HCEC 1CT (cell line): Measurements from ENCODE around the gene P2RX7.
"Not testable (repeated sequence)": the region's sequence is repeated elsewhere in the genome, so short reads cannot be mapped to it uniquely, and the experiment has no call there.

ENCODE experiments used
- DNase-seq: peaks from one replicate; pipeline ENCODE4 v3.0.0-alpha.2; 2017

P2RX7 gene

DNA sequence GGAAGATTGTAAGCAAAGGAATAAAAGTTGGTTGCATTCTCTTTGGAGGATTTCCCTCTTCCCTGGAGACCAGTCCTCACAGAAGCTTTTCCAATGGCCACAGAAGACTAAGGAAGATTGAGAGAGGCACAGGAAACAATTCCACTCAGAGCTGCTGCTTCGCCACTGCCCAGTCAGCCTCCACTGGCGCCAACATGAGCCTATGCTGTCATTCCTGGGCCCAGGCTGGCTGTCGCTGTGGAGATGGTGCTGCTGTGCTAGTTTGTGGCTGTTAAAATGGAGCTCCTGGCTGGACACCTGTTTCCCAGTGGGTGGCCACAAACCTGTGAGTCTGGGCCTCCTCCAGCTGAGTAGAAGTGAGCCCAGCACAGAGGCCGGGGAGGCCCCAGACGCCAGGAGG lies 6.6 kb downstream of the P2RX7 start:
- no peak for DNase-seq

- no peak for DNase-seq
These were observed 9.7 kb downstream of the P2RX7 start for GRCh38 chr12:121142171-121142950.

DNA sequence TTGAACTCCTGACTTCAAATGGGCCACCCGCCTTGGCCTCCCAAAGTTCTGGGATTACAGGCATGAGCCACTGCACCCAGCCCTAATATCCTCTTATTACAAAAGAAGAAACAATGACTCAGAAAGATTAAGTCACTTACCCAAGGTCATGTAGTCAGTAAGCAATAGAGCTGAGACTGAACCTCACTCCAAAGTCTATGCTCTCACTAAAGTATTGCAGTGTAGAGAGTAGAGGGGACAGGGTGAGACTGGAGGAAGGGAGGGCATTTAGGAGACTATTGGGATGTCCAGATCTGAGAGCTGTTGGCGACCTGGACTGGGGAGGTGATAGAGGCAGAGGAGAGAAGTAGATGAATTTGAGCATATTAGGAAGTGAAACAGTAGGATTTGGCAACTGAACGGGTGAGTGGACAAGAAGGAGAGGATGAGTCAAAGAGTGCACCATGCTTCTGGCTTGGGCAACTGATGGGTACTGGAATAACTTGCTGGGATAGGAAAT lies 11.8 kb downstream of the P2RX7 start:
- DNase-seq, result peak; percentile 80

GRCh38 chr12:121145221-121145620 lies 12.5 kb downstream of the P2RX7 start:
- peak; percentile 53 for DNase-seq

DNA sequence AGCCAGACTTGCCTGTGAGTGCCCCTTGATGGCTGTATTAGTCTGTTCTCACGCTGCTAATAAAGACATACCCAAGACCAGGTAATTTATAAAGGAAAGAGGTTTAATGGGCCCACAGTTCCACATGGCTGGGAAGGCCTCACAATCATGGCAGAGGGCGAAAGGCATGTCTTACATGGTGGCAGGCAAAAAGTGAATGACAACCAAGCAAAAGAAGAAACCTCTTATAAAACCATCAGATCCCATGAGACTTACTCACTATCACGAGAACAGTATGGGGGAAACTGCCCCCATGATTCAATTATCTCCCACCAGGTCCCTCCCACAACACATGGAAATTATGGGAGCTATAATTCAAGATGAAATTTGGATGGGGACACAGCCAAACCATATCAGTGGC lies 16.6 kb downstream of the P2RX7 start:
- not testable (repeated sequence) for DNase-seq

- no peak for DNase-seq
These were observed 22.2 kb downstream of the P2RX7 start for GRCh38 chr12:121154793-121155375.

DNA sequence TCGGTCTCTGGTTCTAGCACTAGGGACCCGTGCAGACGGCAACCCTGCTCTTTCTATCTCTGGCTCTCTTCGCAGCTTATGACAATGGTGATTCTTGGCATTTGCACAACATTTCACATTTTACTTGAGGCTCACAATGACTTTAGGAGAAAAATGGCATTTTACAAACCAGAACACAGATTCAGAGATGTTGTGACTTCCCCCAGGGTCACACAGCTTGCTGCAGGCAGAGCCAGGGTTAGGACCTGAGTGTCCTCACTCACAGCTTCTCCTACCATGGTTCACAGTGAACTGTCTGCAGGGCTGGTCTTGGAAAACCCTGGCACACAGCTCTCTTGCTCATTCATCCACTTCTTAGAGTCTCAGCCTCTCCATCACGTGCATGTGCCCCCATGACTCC lies 23.7 kb downstream of the P2RX7 start:
- no peak for DNase-seq

DNA sequence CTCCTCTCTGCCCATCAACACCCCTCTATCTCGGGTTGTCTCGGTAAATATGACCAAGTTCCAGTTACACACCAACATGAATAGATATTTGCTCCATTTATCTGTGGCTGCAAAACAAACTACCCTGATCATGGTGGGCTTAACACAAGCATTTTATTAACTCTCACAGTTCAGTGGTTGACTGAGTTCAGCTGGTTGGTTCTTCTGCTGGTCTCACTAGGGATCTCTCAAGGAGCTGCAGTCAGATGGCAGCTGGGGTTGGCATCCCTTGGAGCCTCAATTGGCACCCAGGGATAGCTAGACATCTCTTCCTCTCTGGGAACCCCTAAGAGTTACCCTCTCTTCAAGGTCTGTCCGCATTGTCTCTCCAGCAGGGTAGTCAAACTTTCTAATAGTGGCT lies 25.4 kb downstream of the P2RX7 start:
- DNase-seq, result no peak

- DNase-seq, result not testable (repeated sequence)
These were observed 26.2 kb downstream of the P2RX7 start for GRCh38 chr12:121158728-121159351.

DNA sequence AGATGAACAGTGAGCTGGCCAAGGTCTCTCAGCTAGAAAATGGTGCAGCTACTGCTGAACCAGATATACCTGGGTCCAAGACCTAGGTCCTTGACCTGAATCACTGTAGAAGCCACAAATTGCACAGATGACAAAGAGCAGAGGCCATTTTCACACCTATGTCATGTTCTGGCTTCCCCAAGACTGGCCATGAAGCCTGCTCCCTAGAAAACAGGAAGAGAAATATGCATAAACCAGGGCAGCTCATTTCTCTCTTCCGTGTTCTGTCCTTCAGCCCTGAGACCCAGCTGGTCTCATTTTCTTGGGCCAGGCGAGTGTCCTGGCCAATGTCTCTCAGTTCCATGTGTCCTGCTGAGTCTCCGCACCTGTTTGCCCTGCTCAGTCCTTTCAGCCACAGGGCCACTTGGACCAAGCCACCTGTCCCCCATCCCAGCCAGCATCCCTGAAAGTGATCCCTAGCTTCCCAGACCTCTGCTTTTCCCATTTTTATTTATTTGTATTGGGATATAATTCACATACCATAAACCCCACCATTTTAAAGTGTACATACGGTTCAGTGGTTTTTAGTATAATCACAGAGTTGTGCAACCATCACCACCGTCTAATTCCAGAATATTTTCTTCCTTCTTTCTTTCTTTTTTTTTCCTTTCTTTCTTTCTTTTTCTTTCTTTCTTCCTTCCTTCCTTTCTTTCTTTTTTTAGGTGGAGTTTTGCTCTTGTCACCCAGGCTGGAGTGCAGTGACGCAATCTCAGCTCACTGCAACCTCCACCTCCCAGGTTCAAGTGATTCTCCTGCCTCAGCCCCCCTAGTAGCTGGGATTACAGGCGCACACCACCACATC lies 27.0 kb downstream of the P2RX7 start:
- DNase-seq, result no peak

- no peak for DNase-seq
These were observed 29.7 kb downstream of the P2RX7 start for GRCh38 chr12:121162384-121162783.

DNA sequence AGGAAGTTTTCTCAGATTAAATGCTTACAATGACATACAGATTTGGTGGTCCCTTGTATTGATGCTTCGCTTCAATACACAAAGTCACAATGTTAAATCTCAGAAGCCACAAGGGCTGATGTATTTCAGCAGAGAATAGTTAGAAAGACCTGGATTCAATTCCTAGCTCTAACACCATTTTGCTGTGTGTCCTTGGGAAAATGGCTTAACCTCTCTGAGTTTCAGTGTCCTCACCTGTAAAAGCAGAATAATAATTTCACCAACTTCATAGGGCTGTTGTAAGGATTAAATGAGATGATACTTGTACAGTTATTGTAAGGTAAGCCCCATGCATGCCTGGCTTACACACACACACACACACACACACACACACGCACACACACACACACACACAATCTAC lies 30.3 kb downstream of the P2RX7 start:
- no peak for DNase-seq

GRCh38 chr12:121164839-121165238 lies 32.2 kb downstream of the P2RX7 start:
- not testable (repeated sequence) for DNase-seq

GRCh38 chr12:121165316-121165715 lies 32.6 kb downstream of the P2RX7 start:
- DNase-seq, result no peak

- DNase-seq, result no peak
These were observed 33.7 kb downstream of the P2RX7 start for GRCh38 chr12:121166356-121166755.

DNA sequence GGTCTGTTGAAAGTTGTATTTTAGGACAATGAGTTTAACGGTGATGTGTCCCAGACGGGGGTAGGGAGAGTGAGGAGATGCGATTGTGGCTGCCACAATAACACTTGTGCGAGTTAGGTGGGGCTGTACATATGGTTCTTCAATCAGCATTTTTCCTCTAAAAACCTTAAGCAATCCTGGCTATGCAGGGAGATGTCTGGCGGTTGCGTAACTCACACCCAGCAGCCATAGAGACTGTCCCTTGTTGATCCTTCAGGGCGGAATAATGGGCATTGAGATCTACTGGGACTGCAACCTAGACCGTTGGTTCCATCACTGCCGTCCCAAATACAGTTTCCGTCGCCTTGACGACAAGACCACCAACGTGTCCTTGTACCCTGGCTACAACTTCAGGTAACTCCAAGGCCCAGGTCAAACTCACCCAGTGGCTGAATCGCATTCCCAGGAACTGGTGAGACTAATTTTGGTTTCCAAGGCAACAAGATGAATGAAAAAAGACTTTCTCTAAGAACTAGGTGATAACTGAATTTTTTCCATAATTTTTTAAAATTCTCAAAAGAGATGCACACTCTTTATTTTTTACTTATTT lies 34.6 kb downstream of the P2RX7 start:
- DNase-seq, result peak; percentile 11

- DNase-seq, result no peak
These were observed 35.3 kb downstream of the P2RX7 start for GRCh38 chr12:121167951-121168350.

DNA sequence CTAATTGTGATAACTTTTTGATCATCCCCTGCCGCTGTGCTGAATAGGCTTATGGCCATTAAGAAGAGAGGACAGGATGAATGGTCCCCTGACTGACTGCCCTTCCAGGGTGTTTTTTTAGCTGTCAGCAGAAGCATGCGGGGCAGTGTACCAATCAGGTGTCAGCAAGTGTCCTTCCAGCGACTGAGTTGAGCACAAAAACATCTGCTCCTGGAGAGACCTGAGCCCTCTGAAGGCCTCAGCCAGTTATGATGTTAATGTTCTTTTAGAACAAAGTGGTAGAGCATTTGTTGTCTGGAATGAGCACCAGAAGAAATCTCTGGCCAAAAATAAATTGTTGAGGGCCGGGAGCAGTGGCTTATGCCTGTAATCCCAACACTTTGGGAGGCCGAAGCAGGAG lies 37.5 kb downstream of the P2RX7 start:
- no peak for DNase-seq

- peak; percentile 40 for DNase-seq
These were observed 38.1 kb downstream of the P2RX7 start for GRCh38 chr12:121170611-121171260.

DNA sequence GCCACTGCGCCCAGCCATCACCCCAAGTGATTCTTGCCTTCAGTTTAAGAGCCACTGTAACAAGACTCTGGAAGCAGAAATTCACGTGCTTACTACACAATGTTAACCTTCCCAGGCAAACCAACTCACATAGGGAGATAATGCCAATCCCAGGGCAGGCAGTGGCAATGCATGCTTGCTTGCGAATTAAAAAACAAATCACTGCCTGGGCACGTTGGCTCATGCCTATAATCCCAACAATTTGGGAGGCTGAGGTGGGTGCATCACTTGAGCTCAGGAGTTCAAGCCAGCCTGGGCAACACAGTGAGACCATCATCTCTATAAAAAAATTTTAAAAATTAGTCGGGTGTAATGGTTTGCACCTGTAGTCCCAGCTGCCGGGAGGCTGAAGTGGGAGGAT lies 39.5 kb downstream of the P2RX7 start:
- DNase-seq, result no peak

DNA sequence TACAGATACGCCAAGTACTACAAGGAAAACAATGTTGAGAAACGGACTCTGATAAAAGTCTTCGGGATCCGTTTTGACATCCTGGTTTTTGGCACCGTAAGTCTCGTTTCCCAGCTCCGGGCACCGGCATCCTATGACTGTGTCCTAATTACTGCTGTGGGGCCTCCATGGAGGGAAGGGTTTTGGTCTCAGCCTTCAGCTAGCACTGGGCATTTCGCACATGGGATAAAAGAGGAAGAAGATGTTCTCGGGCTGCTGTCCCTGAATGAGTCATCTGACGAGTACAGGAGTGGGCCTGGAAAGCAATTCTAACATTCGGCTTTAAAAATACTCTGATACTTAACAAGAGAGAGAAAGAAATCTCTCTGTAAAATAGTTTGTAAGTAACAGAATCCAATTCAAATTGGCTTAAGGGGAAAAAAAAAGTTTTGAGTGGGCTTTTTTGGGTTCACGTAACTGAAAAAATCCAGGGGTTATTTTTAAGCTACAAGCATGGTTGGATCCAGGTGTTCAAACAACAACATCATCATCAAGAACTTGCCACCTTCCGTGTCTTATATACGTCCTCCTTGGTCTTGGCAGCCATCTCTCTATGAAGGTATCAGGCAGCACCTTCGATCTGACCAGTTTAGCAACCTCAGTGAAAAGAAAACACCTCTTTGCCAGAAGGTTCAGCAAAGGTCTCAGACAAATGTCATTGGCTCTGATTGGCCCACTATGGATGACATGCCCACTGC lies 42.9 kb downstream of the P2RX7 start:
- no peak for DNase-seq
